ENCODE measurements around the gene COL4A2.

Gene COL4A2

DNA sequence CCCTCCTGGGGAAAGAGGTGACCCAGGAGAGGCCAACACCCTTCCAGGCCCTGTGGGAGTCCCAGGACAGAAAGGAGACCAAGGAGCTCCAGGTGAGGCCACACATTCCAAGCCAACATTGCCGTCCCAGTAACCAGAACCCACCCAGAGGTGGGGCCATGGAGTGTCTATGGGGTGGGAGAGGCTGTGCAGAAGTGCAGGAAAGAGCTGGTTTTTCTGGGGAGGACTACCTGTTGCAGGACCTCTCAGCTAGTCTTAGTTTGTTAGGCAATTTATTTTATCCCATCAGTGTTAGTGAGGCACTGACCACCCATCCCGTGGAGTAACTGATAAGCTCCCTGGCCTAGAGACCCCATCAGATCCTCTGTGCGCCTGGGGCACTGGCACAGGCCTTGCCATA, 188.3 kb downstream of the COL4A2 start:
- Histone ChIP-seq H2AFZ (ENCODE audit: low read length) (no peak overlapping the region), H3K79me2 (ENCODE audit: insufficient read depth, low read length) (no peaks in the 10 kb centered on the region), H3K4me1 (ENCODE audit: insufficient read depth, low read length, severe bottlenecking) (no peaks in the 10 kb centered on the region), H3K9ac (ENCODE audit: low read length) (no peak overlapping the region), H3F3A (ENCODE audit: insufficient read depth, low read length) (no peaks in the 10 kb centered on the region), H3K36me3 (ENCODE audit: insufficient read depth, low read length) (no peaks in the 10 kb centered on the region), H3K4me2 (ENCODE audit: low read length) (no peak overlapping the region), H4K20me1 (ENCODE audit: insufficient read depth, low read length) (no peaks in the 10 kb centered on the region), H3K4me3 (ENCODE audit: low read depth, low read length, poor library complexity, severe bottlenecking) (no peak overlapping the region), H3K9me2 (ENCODE audit: low read depth, low read length) (no peaks in the 10 kb centered on the region), H3K27me3 (ENCODE audit: insufficient read depth, low read length) (no peaks in the 10 kb centered on the region; the same call in 1 of the 2 replicates), H3K9me3 (ENCODE audit: low read length) (no peaks in the 10 kb centered on the region), H3K27ac (ENCODE audit: low read depth, low read length, poor library complexity, severe bottlenecking) (no peak overlapping the region)
- TF ChIP-seq, protein P1, sequence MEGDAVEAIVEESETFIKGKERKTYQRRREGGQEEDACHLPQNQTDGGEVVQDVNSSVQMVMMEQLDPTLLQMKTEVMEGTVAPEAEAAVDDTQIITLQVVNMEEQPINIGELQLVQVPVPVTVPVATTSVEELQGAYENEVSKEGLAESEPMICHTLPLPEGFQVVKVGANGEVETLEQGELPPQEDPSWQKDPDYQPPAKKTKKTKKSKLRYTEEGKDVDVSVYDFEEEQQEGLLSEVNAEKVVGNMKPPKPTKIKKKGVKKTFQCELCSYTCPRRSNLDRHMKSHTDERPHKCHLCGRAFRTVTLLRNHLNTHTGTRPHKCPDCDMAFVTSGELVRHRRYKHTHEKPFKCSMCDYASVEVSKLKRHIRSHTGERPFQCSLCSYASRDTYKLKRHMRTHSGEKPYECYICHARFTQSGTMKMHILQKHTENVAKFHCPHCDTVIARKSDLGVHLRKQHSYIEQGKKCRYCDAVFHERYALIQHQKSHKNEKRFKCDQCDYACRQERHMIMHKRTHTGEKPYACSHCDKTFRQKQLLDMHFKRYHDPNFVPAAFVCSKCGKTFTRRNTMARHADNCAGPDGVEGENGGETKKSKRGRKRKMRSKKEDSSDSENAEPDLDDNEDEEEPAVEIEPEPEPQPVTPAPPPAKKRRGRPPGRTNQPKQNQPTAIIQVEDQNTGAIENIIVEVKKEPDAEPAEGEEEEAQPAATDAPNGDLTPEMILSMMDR (IDR thresholded peaks at IDR 0.05; ENCODE audit: low read length), result no peak
- TF ChIP-seq EZH2 (IDR thresholded peaks at IDR 0.05; ENCODE audit: borderline replicate concordance, low read length), result no peak

DNA sequence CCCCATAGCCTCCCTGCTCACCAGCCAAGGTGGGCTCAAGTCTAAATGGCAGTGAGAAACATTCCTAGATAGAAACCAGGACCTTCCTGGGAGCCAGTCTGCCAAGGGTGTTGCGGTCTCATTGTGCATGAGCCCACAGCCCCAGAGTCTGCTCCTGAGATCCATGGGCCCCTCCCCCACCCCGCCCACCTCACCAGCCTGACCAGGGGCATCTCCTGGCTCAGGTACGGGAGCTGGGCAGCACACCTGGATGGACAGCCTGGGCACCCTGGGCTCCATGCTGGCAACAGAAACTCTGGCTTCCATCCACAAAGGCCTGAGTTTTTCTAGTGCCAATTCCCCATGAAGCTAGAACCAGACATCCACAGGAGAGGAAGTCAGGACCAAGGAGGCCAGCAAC, 188.8 kb downstream of the COL4A2 start:
- H3K27me3 ChIP-seq (ENCODE audit: insufficient read depth, low read length), result no peaks in the 10 kb centered on the region; the same call in 1 of the 2 replicates
- no peak for TF ChIP-seq EZH2 (IDR thresholded peaks at IDR 0.05; ENCODE audit: borderline replicate concordance, low read length)
- TF ChIP-seq, protein P1 (IDR thresholded peaks at IDR 0.05; ENCODE audit: low read length), result no peak
- H4K20me1 ChIP-seq (ENCODE audit: insufficient read depth, low read length), result no peaks in the 10 kb centered on the region
- H3F3A ChIP-seq (ENCODE audit: insufficient read depth, low read length), result no peaks in the 10 kb centered on the region
- H3K9ac ChIP-seq (ENCODE audit: low read length), result no peak overlapping the region
- H3K36me3 ChIP-seq (ENCODE audit: insufficient read depth, low read length), result no peaks in the 10 kb centered on the region
- no peaks in the 10 kb centered on the region for H3K79me2 ChIP-seq (ENCODE audit: insufficient read depth, low read length)
- no peak overlapping the region for H2AFZ ChIP-seq (ENCODE audit: low read length)
- H3K4me2 ChIP-seq (ENCODE audit: low read length), result no peak overlapping the region
- H3K4me1 ChIP-seq (ENCODE audit: insufficient read depth, low read length, severe bottlenecking), result no peaks in the 10 kb centered on the region
- no peak overlapping the region for H3K4me3 ChIP-seq (ENCODE audit: low read depth, low read length, poor library complexity, severe bottlenecking)
- H3K9me2 ChIP-seq (ENCODE audit: low read depth, low read length), result no peaks in the 10 kb centered on the region
- no peak overlapping the region for H3K27ac ChIP-seq (ENCODE audit: low read depth, low read length, poor library complexity, severe bottlenecking)
- no peaks in the 10 kb centered on the region for H3K9me3 ChIP-seq (ENCODE audit: low read length)

DNA sequence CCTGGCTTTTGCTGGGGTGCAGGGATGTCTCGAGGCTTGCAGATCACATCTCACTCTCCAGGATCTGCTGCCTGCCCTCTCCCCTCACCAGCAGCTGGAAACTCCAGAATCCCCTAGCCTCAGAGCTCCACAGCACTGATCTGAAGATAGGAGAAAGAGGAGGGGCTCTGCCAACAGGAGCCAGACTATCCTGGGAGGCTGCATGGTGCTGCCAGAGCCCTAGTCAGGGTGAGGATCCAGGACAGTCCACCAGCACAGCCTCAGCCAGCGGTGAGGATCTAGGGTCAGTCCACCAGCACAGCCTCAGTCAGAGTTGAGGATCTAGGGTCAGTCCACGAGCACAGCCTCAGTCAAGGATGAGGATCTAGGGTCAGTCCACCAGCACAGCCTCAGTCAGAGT, 189.2 kb downstream of the COL4A2 start:
- Histone ChIP-seq H2AFZ (ENCODE audit: low read length) (no peak overlapping the region), H3K4me2 (ENCODE audit: low read length) (no peak overlapping the region), H3K9me3 (ENCODE audit: low read length) (no peaks in the 10 kb centered on the region), H3K4me1 (ENCODE audit: insufficient read depth, low read length, severe bottlenecking) (no peaks in the 10 kb centered on the region), H4K20me1 (ENCODE audit: insufficient read depth, low read length) (no peaks in the 10 kb centered on the region), H3K79me2 (ENCODE audit: insufficient read depth, low read length) (no peaks in the 10 kb centered on the region), H3K4me3 (ENCODE audit: low read depth, low read length, poor library complexity, severe bottlenecking) (no peak overlapping the region), H3K27ac (ENCODE audit: low read depth, low read length, poor library complexity, severe bottlenecking) (no peak overlapping the region), H3K36me3 (ENCODE audit: insufficient read depth, low read length) (no peaks in the 10 kb centered on the region), H3K9ac (ENCODE audit: low read length) (no peak overlapping the region), H3F3A (ENCODE audit: insufficient read depth, low read length) (no peaks in the 10 kb centered on the region), H3K27me3 (ENCODE audit: insufficient read depth, low read length) (no peaks in the 10 kb centered on the region; the same call in 1 of the 2 replicates), H3K9me2 (ENCODE audit: low read depth, low read length) (no peaks in the 10 kb centered on the region)
- TF ChIP-seq, protein P1 (IDR thresholded peaks at IDR 0.05; ENCODE audit: low read length), result no peak
- no peak for TF ChIP-seq EZH2 (IDR thresholded peaks at IDR 0.05; ENCODE audit: borderline replicate concordance, low read length)
